GM12864 (cell line): ENCODE measurements around the gene SLC25A17.

Experiments
- DNase-seq: peaks from one replicate; pipeline ENCODE4 v3.0.0-alpha.2; 2011; ENCODE audit warnings: low read depth
- H3K4me3 ChIP-seq: 2 replicates; pipeline ENCODE4 v1.5.1; 2011; ENCODE audit warnings: mild to moderate bottlenecking, low read depth, low read length, control low read depth
- TF ChIP-seq, protein P1 (sequence below): IDR thresholded peaks from 2 replicates; pipeline ENCODE4 v1.5.1; 2011; ENCODE audit warnings: low read depth, mild to moderate bottlenecking, moderate library complexity, low read length, control low read depth, inconsistent platforms; ENCODE audit errors: missing control alignments

The SLC25A17 gene

GRCh38 chr22:40743768-40744167, 75.4 kb downstream of the SLC25A17 start:
- TF ChIP-seq, protein P1, sequence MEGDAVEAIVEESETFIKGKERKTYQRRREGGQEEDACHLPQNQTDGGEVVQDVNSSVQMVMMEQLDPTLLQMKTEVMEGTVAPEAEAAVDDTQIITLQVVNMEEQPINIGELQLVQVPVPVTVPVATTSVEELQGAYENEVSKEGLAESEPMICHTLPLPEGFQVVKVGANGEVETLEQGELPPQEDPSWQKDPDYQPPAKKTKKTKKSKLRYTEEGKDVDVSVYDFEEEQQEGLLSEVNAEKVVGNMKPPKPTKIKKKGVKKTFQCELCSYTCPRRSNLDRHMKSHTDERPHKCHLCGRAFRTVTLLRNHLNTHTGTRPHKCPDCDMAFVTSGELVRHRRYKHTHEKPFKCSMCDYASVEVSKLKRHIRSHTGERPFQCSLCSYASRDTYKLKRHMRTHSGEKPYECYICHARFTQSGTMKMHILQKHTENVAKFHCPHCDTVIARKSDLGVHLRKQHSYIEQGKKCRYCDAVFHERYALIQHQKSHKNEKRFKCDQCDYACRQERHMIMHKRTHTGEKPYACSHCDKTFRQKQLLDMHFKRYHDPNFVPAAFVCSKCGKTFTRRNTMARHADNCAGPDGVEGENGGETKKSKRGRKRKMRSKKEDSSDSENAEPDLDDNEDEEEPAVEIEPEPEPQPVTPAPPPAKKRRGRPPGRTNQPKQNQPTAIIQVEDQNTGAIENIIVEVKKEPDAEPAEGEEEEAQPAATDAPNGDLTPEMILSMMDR, result no peak
- H3K4me3 ChIP-seq, result no peak overlapping the region
- DNase-seq, result no peak

DNA sequence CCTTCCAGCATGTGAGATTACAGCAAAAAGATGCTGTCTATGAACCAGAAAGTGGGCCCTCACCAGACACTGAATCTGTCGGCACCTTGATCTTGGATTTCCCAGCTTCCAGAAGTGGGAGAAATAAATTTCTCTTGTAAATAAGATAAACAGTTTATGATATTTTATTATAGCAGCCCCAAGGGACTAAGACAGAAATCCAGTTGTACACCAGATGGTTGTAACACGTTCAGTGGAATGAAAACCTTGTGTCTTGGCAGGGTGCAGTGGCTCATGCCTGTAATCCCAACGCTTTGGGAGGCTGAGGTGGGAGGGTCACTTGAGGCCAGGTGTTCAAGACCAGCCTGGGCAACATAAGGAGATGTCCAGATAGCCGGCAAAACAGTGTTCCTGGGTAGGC, 78.0 kb downstream of the SLC25A17 start:
- TF ChIP-seq, protein P1, result no peak
- no peak for DNase-seq
- H3K4me3 ChIP-seq, result no peak overlapping the region

DNA sequence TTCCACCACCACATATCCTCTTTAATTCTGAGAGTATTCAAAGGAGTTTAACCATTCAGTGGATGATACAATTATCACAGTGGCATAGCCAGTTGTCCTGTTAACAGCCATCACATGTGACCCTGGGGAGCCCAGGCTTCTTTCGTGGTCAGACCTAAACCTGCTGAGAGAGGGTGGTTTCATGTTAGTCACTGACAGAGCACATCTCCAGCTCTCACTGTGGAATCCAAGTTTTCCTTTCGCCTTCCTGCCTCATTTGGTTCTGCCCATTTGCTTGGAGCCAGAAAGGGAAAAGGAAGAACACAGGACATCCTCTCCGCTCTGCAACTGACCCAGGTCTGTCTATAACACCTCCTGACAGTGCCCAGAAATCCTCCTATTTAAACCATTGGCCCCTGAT, 79.4 kb downstream of the SLC25A17 start:
- no peak for DNase-seq
- H3K4me3 ChIP-seq, result no peak overlapping the region
- TF ChIP-seq, protein P1, result no peak

- TF ChIP-seq, protein P1, result no peak
- no peak overlapping the region for H3K4me3 ChIP-seq
- no peak for DNase-seq
Measured at GRCh38 chr22:40733919-40734318, 85.2 kb downstream of the SLC25A17 start.

GRCh38 chr22:40732999-40733292, 86.2 kb downstream of the SLC25A17 start:
- H3K4me3 ChIP-seq, result no peak overlapping the region
- DNase-seq, result no peak
- TF ChIP-seq, protein P1, result no peak

DNA sequence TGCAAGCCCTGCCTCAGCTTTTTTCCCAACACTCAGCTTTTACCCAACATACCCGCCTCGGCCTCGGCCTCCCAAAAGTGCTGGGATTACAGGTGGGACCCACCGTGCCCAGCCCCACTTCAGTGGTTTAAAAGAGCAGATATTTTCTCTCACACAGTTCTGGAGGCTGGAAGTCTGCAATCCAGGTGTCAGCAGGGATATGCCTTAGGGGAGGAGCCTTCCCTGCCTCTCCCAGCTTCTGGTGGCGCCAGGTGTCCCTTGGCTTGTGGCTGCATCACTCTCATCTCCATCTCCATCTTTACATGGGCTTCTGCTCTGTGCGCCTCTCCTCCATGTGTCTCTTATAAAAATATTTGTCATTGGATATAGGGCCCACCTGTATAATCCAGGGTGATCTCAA, 89.9 kb downstream of the SLC25A17 start:
- H3K4me3 ChIP-seq, result no peak overlapping the region
- TF ChIP-seq, protein P1, result no peak
- DNase-seq, result no peak

DNA sequence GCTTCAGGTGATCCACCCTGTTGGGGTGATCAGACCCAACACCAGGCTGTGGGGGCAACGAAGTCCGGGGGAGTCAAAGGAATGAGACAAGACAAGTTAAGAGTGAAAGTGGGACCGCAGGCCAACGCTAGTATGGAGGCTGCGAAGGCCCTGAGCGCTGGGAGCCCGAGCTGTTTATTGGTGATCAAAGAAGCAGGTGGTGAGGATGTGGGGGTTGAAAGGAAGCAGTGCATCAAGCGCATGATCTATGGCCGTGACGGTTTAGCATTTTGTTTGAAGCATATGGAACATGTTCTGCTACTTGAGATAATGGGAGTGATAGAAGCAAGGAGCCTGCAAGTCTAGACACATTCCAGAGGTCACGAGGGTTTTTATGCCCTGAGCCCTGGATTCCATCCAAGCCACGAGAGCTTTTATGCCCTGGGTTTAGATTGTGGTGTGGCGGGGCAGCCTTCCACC, 90.4 kb downstream of the SLC25A17 start:
- H3K4me3 ChIP-seq, result no peak overlapping the region
- TF ChIP-seq, protein P1, result no peak
- no peak for DNase-seq
